Activated CD4-positive, CD25-positive, alpha-beta regulatory T cell treated with anti-CD3 and anti-CD28 coated beads, Interleukin-2, amount 50 U/mL, for 24 hours (primary cell): ENCODE measurements around the gene GZMM.

Experiments used
- ATAC-seq, 2 donors: fragments of 150-1000 bp; cut with Tn5 transposase; one replicate each; pipeline ENCODE4 v1.10.0; 2021; ENCODE audit warnings: mild to moderate bottlenecking in 1 of 2, moderate library complexity in 1 of 2

GZMM gene

DNA sequence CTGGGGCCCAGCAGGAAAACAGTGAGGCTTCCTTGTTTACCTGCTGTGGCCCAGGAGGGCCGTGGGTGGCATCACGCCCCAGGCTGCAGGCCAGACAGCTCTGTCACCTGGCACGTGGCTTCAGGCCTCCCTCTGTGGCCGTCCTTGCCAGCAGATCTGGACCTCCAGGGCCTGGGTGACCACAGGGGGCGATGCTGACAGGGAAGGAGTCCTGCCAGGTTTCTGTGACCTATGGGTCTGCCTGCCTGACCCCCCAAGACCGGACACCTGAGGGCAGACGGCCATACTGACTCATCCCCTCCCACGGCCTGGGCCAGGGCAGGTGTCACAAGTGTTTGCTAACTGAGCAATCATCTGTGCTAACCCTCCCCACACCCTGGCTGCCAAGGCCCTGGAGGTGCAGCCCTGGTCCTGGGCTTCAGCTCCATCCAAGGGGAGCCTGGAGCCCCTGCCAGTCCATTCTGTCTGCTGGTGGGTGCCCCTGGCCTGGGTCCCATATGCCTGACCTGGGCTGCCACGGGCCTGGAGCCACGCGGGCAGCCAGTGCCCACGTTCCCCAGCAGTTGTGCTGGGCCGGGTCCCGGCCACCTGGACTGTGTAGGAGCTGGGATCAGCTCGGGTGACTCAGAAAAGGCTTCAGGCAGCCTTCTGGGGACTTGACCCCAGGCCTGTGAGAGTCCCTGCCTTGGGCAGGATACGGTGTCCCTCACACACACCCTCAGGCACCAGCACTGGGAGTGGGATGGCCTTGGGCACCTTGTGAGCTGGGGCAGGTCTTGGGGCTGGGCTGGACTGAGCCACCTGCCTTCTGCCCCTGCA is 8.6 kb upstream of the GZMM start:
- no peak for ATAC-seq

DNA sequence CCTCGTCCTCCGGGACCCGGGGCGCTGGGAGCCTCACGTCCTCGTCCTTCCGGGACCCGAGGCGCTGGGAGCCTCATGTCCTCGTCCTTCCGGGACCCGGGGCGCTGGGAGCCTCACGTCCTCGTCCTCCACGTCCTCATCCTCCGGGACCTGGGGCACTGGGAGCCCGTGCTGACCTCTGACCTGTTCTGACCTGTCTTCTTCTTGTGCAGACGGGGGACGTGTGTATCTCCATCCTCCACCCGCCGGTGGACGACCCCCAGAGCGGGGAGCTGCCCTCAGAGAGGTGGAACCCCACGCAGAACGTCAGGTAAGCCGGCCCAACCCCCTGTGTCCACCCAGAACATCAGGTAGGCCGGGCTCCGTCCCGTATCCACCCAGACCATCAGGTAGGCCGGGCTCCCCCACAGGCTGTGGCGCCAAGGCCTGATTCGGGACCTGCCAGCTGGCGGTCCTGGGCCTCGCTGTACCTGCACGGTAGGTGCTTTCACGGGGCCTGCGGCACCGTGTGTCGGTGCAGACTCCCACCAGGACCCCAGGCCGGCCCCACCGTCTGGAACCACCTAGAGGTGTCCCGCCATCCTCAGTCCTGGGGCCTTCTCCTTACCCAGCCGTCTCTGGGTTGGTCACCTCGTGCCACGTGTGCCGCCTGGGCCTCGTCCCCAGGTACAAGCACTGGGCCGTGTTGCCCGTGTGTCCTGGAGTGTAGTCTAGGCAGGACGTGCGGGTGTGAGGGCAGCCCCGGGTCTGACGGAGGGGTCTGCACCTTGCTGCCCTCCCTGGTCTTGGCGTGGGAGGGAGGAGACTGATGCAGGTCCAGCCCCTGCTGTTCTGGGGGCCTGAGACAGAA is 7.6 kb upstream of the GZMM start:
- no peak for ATAC-seq

DNA sequence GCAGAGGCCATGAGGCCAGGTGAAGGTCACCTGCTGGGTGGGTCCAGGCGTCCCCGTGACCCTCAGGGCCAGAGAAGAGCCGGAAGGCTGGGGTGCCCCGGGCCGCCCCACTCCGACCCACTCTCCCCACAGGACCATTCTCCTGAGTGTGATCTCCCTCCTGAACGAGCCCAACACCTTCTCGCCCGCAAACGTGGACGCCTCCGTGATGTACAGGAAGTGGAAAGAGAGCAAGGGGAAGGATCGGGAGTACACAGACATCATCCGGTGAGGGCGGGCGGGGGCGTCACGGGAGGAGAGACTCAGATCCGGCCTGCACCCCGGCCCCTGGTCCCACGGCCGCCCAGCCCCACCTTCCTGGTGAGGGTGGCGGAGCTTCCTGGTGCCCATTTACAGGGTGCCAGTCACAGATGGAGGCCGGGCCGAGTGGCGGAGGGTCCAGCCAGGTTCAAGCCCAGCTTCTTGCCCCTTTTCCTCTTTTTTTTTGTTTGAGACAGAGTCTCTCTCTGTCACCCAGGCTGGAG is 6.9 kb upstream of the GZMM start:
- no peak for ATAC-seq

DNA sequence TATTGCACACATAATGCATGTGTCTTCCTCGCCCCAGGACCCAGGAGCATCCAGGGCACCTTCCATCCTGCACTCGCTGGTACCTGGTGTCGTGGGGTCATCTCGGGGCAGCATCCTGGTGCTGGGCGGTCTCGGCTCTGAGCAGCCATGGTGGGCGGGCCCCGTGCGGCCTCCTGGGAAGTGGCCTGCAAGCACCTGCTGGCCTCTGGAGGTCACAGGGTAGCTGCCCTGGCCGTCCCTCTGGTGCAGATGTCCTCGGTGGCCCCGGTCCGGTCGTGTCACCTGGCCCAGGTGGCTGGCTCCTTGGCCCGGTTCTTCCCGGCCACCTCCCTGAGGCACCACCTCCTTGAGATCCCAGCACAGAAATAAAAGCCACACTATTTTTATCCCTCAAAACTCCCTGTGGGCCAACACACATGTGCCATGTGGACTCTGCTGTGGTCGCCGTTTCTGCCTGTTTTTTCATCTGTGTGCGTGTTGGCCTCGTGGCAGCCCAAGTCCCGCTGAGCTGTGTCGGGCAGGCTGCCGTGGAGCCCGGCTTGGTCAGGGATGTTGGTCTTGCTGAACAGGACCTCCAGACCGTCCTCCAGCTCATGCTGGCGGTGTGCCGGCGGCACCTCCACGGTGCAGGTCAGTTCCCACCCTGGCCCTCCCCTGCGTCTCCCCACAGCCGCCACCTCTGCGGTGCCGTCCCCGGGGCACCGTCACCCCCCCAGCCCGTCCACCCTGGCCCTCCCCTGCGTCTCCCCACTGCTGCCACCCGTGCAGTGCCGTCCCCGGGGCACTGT is 5.0 kb upstream of the GZMM start:
- ATAC-seq: no peak

DNA sequence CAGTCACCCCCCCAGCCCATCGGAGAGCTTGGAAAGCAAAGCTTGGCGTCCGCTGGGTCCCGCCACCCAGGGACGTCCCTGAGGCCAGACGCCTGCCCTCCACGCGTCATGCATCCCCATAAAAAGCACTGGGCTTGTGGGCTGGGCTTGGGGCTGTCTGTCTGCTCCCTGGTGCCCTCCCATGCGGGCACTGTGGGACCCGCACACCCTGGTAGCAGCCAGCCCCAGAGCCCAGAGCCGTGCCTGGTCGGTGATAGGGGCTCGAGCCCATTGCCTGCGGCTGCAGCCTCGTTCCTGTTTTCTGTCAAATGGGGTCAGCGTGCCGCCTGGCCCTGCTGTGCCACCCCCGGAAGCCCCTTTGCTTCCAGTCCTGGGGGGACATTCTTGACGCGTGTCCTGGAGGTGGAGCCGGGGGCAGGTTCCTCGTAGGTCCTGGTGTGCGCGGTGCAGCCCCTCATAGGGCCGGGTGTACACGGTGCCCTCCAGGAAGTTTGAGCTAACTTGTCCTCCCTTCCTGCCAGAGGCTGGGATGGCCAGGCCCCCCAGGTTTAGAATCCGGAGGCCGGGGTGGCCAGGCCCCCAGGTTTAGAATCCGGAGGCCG is 4.3 kb upstream of the GZMM start:
- ATAC-seq: no peak

DNA sequence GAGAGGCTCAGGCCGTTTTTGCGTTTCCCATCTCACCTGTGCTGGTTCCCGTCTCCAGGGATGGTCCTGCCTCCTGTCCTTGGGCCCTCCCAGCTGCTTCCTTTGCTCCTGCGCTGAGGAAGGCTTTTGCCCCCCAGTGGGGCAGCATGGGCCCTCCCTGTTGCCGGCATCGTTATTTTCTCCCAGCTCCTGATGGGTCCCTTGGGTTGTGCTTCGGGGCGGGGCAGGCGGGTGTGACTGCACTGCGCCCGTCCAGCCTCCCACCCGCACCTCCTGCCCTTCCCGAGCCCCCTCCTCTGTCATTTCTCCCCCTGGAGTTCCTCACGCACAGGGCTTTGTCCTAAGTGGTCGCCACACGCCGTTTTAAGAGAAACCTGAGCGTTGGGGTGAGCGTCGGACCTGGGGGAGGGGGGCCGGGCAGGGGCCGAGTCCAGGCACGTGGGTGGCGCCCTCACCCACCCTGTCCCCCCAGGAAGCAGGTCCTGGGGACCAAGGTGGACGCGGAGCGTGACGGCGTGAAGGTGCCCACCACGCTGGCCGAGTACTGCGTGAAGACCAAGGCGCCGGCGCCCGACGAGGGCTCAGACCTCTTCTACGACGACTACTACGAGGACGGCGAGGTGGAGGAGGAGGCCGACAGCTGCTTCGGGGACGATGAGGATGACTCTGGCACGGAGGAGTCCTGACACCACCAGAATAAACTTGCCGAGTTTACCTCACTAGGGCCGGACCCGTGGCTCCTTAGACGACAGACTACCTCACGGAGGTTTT is 2.8 kb upstream of the GZMM start:
- ATAC-seq: no peak

DNA sequence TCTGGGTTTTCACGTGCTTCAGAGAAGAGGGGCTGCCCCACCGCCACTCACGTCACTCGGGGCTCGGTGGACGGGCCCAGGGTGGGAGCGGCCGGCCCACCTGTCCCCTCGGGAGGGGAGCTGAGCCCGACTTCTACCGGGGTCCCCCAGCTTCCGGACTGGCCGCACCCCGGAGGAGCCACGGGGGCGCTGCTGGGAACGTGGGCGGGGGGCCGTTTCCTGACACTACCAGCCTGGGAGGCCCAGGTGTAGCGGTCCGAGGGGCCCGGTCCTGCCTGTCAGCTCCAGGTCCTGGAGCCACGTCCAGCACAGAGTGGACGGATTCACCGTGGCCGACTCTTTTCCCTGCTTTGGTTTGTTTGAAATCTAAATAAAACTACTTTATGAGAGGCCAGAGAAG is 2.2 kb upstream of the GZMM start:
- no peak for ATAC-seq

DNA sequence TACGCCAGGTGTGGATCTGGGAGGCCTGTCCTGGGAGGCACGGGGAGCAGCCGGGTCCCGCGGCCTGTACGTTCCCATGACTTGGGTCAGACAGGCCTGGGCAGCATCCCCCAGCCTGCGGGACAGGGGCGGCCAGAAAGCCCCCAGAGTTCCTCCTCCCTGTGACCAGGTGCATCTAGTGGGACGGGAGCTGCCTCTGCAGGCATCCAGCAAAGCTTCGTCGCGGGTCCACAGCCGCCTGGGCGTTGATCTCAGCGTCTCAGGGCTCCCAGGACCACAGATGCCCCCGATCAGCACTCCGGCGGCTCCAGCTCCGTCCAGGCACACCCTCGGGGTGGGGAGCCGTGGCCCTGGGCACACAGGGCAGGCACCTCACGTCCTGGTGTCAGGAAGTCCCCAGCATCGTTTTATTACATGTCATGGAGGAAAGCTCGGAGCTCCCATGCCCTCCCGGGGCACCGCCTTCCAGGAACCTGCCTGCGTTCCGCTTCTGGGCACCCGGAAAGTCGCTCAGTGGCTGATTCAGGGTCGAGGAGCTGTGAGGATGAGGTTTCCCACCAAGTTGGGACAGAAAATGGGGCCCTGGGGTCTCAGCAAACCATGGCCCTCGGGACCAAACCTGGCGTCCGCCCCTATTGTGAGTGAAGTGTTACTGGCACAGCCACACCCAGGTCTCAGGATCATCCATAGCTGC is 1.5 kb upstream of the GZMM start:
- ATAC-seq: no peak

DNA sequence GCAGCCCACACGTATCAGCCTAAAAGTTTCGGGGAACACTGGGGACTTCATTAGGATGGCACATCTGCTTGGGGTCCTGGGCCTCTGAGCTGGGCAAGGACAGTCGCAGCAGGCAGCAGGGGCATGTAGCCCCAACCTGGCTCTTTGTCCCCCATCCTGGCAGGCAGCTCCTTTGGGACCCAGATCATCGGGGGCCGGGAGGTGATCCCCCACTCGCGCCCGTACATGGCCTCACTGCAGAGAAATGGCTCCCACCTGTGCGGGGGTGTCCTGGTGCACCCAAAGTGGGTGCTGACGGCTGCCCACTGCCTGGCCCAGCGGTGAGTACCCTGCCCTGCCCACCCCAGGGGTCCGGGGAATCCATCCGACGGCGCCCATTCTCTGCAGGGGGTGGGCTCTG is 3.3 kb downstream of the GZMM start:
- no peak for ATAC-seq

DNA sequence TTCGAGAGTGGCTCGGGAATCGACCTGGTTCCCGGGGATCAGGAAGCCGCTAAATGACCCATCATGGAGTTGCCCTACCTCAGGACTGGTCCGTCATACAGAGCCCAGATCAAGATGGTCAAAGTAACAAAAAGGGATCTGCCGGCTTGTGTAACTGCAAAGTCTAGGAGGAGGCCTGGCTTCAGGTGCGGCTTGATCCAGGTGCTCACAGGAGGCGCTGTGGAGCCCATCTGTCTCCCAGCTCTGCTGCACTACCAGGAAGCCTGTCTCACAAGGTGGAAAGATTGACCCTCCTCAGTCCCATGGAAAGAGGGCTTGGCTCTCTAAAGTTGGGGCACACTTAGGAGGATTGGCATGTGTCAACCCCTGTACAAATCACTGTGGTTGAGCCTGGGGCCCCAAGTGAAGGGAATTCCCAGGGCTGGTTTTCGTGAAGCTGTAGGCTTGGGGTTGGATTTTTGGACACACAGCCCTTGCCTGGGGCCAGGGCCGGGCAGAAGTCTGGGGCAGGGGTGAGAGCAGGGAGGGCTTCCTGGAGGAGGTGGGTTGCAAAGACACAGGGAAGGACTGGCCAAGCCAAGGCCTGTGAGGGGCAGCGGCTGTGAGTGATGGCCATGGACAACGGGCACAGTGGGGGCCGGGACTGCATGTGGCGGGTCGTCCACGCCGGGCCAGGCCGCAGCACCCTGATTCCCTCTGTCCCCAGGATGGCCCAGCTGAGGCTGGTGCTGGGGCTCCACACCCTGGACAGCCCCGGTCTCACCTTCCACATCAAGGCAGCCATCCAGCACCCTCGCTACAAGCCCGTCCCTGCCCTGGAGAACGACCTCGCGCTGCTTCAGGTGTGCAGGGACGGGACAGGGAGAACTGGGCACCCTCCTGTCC is 4.2 kb downstream of the GZMM start:
- no peak for ATAC-seq

DNA sequence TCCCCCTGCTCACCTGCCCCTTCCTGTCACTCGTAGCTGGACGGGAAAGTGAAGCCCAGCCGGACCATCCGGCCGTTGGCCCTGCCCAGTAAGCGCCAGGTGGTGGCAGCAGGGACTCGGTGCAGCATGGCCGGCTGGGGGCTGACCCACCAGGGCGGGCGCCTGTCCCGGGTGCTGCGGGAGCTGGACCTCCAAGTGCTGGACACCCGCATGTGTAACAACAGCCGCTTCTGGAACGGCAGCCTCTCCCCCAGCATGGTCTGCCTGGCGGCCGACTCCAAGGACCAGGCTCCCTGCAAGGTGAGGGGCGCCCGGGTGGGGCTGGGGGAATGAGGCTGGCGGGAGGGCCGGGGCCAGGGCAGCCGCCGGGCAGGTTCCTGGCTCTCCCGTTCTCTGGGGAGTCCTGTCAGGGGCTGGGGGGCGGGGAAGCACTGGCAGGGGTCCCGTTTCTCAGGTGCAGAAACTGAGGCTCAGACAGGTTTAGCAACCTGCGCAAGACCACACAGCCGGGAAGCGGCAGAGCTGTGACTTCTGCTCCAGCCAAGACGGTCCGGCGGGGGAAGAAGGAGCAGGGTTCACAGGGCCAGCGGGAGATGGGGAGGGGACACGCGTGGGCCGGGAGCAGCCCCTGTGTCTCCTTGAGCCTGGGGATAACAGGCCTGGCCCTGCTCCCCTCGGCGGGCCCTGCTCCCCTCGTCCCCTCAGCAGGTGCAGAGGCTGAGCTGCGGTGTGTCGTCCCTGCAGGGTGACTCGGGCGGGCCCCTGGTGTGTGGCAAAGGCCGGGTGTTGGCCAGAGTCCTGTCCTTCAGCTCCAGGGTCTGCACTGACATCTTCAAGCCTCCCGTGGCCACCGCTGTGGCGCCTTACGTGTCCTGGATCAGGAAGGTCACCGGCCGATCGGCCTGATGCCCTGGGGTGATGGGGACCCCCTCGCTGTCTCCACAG is 5.3 kb downstream of the GZMM start:
- ATAC-seq: no peak

DNA sequence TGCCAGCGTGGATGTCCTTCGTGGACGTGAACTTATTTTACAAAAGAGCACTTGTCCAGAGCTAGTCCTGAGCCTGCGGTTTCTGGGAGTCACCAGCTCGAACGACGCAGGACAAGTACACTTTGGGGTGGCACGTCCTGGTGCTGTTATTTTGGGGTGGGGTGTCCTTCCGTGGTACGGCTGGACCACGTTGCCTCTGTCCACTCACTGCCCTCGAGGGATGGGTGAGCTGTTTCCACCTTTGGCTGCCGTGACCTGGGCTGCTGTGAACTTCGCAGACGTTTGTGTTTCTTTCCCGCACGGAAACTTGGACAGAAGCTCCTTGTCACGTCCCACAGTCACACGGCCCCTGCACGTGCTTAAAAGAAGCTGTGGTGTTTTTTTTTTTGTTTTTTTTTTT is 11.0 kb downstream of the GZMM start:
- no peak for ATAC-seq

DNA sequence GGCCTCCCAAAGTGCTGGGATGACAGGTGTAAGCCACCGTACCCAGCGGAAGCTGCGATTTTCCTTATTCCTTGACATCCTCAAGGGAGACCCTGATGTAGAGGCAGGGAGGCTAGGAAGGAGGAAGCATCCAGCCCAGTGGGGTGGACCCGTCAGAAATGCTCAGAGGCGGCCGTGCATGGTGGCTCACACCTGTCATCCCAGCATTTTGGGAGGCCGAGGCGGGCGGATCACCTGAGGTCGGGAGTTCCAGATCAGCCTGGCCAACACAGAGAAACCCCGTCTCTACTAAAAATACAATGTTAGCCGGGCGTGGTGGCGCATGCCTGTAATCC is 11.6 kb downstream of the GZMM start:
- ATAC-seq: no peak

DNA sequence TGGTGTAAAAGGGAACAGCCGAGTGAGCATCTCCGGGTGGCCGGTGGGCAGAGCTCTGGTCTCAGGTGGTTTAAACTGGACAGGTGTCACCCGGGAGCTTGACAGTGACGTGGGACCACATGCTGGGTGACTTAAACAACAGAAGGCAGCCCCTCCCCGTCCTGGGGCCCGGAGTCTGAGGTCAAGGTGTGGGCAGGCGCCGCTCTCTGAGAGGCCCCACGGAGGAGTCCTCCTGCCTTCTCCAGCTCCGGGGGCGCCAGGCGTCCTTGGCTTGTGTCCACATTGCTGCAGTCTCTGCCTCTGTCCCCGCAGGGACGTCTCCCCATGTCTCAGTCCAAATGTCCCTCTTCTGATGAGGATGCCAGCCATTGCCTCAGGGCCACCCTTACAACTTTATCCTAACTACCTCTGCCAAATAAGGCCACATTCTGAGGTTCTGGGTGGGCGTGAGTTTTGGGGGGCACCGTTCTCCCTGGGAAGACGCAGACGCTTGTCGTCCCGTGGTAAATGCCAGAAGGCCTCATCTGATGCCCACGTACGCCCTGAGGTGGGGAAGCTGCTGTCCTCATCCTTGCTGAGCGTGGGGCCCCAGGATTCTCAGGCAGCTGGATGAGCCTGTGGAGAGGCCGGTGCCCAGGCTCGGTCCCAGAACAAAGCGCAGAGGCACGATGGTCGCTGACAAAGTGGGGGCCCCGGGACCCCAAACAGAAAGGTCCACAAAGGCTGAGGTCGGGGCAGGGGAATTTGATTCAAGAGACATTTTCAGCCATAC is 12.9 kb downstream of the GZMM start:
- no peak for ATAC-seq

DNA sequence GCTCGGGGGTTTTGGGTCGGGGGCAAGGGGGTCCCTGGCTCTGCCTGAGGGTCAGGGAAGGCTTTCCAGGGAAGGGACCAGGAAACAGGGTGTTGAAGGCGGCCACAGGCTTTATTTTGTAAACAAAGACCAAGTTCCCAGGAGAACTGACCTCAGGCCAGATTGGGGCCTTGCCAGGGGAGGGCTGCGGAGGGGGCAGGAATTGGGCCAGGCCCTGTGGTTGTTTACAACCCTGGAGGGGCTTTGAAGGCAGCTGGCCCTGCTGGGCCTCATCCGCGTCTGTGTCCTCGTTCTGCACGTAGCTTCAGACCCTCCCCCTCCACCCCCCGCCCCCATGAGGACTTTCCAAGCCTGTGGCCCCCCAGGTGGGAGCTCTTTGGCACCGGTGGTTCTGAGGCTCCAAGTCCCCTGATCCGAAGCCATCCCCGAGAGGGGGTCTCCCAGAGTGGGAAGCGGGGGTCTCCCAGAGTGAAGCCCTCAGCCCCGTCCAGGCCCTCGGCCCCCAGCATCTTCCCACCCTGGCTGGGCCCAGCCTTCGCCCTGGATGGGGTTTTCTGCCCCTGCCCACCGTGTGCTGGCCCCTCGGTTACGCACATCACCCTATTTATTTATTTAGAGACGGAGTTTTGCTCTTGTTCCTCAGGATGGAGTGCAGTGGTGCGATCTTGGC is 15.1 kb downstream of the GZMM start:
- ATAC-seq: no peak

DNA sequence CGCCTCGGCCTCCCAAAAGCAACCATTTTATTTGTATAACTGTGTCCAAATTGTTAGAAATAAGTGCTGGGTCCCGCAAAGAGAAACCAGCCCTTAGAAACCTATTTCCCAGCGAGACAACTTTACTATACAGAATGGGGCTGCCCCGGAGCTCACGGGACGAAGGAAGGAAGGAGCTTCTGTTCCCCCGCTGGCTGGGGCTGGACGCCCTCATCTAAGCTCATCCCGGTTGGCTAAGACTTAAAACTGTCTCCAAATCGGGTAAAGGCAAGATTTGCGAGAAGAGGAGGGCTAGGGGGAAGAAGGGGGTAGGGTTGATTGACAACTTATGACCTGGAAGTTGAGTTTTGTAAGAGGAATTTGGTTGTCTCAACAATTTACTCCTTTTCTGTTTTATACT is 16.3 kb downstream of the GZMM start:
- ATAC-seq: no peak

DNA sequence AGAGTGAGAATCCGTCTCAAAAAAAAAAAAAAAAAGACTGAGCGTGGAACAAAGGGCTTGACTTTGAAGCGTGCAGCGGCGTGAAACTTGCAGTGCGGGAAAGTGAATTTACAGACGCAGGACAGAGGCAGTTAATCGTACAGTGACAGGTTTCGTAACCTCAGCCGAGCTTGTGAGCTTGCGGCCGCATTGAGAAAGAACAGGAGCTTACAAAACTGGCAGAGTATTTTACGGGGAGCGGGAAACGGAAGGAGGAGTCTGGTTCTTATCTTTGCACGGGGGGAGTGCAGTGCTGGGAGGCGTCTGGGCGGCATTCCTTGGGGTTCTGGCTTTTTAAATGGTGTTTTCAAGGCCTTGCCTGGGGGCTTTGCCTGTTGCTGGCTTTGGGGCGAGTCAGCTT is 22.6 kb downstream of the GZMM start:
- ATAC-seq: no peak

DNA sequence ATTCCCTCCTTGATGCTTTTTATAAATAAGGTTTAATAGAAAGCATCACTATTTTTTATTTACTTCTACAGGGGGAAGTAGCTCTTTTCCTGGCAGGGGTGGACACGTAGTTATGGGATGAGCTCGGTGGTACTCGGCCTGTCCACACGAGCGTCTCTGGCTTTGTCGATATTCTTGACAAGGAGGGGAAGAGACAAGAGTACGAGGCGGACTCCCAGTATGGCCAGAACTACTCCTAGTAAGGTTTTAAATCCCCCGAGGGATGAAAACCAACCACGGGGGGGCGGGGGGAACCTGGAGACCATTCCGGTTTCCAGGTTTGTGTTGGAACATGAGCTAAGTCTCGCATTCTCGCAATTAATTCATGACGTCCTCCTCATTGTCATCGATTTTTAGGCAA is 23.0 kb downstream of the GZMM start:
- no peak for ATAC-seq
